DND-41 (cell line): ENCODE results near the gene GMPPA.

Experiments
- ATAC-seq: fragments of 200-7000 bp; cut with Tn5 transposase; 3 replicates; pipeline ENCODE4 v1.9.1; 2021; ENCODE audit warnings: low read depth; ENCODE audit not compliant: insufficient read depth
- DNase-seq: peaks from one replicate; pipeline ENCODE4 v3.0.0-alpha.2; 2020
- H2AFZ ChIP-seq: 2 replicates; pipeline ENCODE4 v1.6.0; 2012; ENCODE audit warnings: low read depth, low read length
- H3K27ac ChIP-seq: 2 replicates; pipeline ENCODE4 v1.5.1; 2012; ENCODE audit warnings: low read length, inconsistent platforms
- H3K27me3 ChIP-seq: fragments of 200-600 bp; sonication (generic); 2 replicates; pipeline ENCODE4 v1.6.0; 2012; ENCODE audit warnings: low read length, mild to moderate bottlenecking, inconsistent platforms; ENCODE audit not compliant: insufficient read depth, poor library complexity
- H3K36me3 ChIP-seq: 2 replicates; pipeline ENCODE4 v1.5.1; 2012; ENCODE audit warnings: low read length, inconsistent platforms; ENCODE audit not compliant: insufficient read depth
- H3K4me1 ChIP-seq: 2 replicates; pipeline ENCODE4 v1.5.1; 2012; ENCODE audit warnings: mild to moderate bottlenecking, low read length; ENCODE audit not compliant: insufficient read depth
- H3K4me2 ChIP-seq: 2 replicates; pipeline ENCODE4 v1.6.0; 2012; ENCODE audit warnings: mild to moderate bottlenecking, moderate library complexity, low read length, inconsistent platforms; ENCODE audit not compliant: insufficient read depth
- H3K4me3 ChIP-seq, 2 experiments: fragments of 200-600 bp in 1 of 2; shearing (Covaris generic) in 1 of 2; 2 replicates each; pipeline ENCODE4 v1.5.1; 2012 to 2016; ENCODE audit warnings: inconsistent platforms in 2 of 2, low read length in 2 of 2, mild to moderate bottlenecking in 2 of 2, low read depth in 1 of 2, moderate library complexity in 1 of 2
- H3K79me2 ChIP-seq: 2 replicates; pipeline ENCODE4 v1.6.0; 2012; ENCODE audit warnings: low read length, inconsistent platforms; ENCODE audit not compliant: insufficient read depth
- H3K9ac ChIP-seq: 2 replicates; pipeline ENCODE4 v1.6.0; 2012; ENCODE audit warnings: low read depth, mild to moderate bottlenecking, inconsistent platforms, low read length, moderate library complexity
- H3K9me3 ChIP-seq: 2 replicates; pipeline ENCODE4 v1.5.1; 2012; ENCODE audit warnings: low read length, moderate library complexity, mild to moderate bottlenecking, inconsistent platforms; ENCODE audit not compliant: insufficient read depth, severe bottlenecking
- H4K20me1 ChIP-seq: 2 replicates; pipeline ENCODE4 v1.6.0; 2012; ENCODE audit warnings: low read length; ENCODE audit not compliant: insufficient read depth
- CTCF ChIP-seq: IDR thresholded peaks from 2 replicates; pipeline ENCODE4 v1.5.1; 2012; ENCODE audit warnings: borderline replicate concordance, low read length, moderate library complexity, mild to moderate bottlenecking; ENCODE audit not compliant: poor library complexity, severe bottlenecking; ENCODE audit errors: extremely low read depth
- EZH2 ChIP-seq: IDR thresholded peaks from 3 replicates; pipeline ENCODE4 v1.6.1; 2012; ENCODE audit warnings: borderline replicate concordance, low read depth, mild to moderate bottlenecking, moderate library complexity, low read length, inconsistent platforms; ENCODE audit not compliant: severe bottlenecking

The GMPPA gene

GRCh38 chr2:219532378-219532649 lies 33.6 kb downstream of the GMPPA start:
- no peak overlapping the region for H2AFZ ChIP-seq
- no peak overlapping the region for H3K27ac ChIP-seq
- no peak overlapping the region for H3K4me3 ChIP-seq
- no peaks in the 10 kb centered on the region for H3K4me1 ChIP-seq
- ATAC-seq: no peak
- no peaks in the 10 kb centered on the region for H3K79me2 ChIP-seq
- no peak overlapping the region for H3K9ac ChIP-seq
- H3K4me2 ChIP-seq: no peak overlapping the region
- no peaks in the 10 kb centered on the region for H3K9me3 ChIP-seq
- peaks cover 24% of the 10 kb centered on the region for H3K27me3 ChIP-seq
- no peak for DNase-seq
- H4K20me1 ChIP-seq: peaks cover 8% of the 10 kb centered on the region; the same call in 1 of the 2 replicates
- no peaks in the 10 kb centered on the region for H3K36me3 ChIP-seq
- TF ChIP-seq EZH2: no peak
- TF ChIP-seq CTCF: no peak

GRCh38 chr2:219533930-219534661 lies 35.4 kb downstream of the GMPPA start:
- ATAC-seq (no peak), DNase-seq (no peak)
- no peak overlapping the region for H3K4me2 ChIP-seq
- peaks cover 8% of the 10 kb centered on the region for H4K20me1 ChIP-seq
- H3K79me2 ChIP-seq: no peaks in the 10 kb centered on the region
- no peaks in the 10 kb centered on the region; the same call in 1 of the 2 replicates for H3K36me3 ChIP-seq
- no peaks in the 10 kb centered on the region for H3K4me1 ChIP-seq
- no peak overlapping the region for H3K4me3 ChIP-seq
- H3K27me3 ChIP-seq: peaks cover 16% of the 10 kb centered on the region
- no peak overlapping the region for H2AFZ ChIP-seq
- TF ChIP-seq CTCF (no peak), EZH2 (no peak)
- no peaks in the 10 kb centered on the region for H3K9me3 ChIP-seq
- no peak overlapping the region for H3K9ac ChIP-seq
- H3K27ac ChIP-seq: no peak overlapping the region

GRCh38 chr2:219536425-219536824 lies 37.7 kb downstream of the GMPPA start:
- Histone ChIP-seq H2AFZ (no peak overlapping the region), H4K20me1 (peaks cover 18% of the 10 kb centered on the region), H3K4me2 (no peak overlapping the region), H3K4me1 (peaks cover 4% of the 10 kb centered on the region), H3K27me3 (peaks cover 7% of the 10 kb centered on the region), H3K27ac (no peak overlapping the region), H3K9ac (no peak overlapping the region), H3K9me3 (no peaks in the 10 kb centered on the region), H3K79me2 (no peaks in the 10 kb centered on the region), H3K4me3 (no peak overlapping the region), H3K36me3 (peaks cover 18% of the 10 kb centered on the region)
- no peak for DNase-seq
- ATAC-seq: no peak
- no peak for TF ChIP-seq CTCF
- TF ChIP-seq EZH2: no peak
